OCI-LY3 (cell line): Measurements from ENCODE around the gene CCDC69.

Experiments
- H2AFZ ChIP-seq: fragments of 200-600, 300-600 bp; shearing (Covaris generic); 2 replicates; pipeline ENCODE4 v1.6.0; 2014; ENCODE audit warnings: antibody characterized with exemption, low read depth, low read length
- H3K27ac ChIP-seq: fragments of 200-600, 300-600 bp; sonication (generic); 2 replicates; pipeline ENCODE4 v1.5.1; 2014; ENCODE audit warnings: mild to moderate bottlenecking, low read length, moderate library complexity, mixed read lengths
- H3K27me3 ChIP-seq: fragments of 200-600, 300-600 bp; sonication (generic); 2 replicates; pipeline ENCODE4 v1.6.1; 2014; ENCODE audit warnings: low read depth, low read length, mixed read lengths
- H3K36me3 ChIP-seq: fragments of 200-600, 300-600 bp; sonication (generic); replicated peaks from 2 replicates; pipeline ENCODE3; 2014; ENCODE audit warnings: low read depth, low read length, mixed read lengths
- H3K4me1 ChIP-seq: fragments of 300-600, 200-600 bp; sonication (generic); 2 replicates; pipeline ENCODE4 v1.6.1; 2014; ENCODE audit warnings: low read length, mixed read lengths
- H3K4me2 ChIP-seq: fragments of 200-600, 300-600 bp; sonication (generic); 2 replicates; pipeline ENCODE4 v1.6.1; 2014; ENCODE audit warnings: low read length, mixed read lengths
- H3K4me3 ChIP-seq: fragments of 300-600, 200-600 bp; sonication (generic); 2 replicates; pipeline ENCODE4 v1.5.1; 2014; ENCODE audit warnings: antibody characterized with exemption, mild to moderate bottlenecking, low read length, moderate library complexity
- H3K79me2 ChIP-seq: fragments of 300-600, 200-600 bp; shearing (Covaris generic); 2 replicates; pipeline ENCODE4 v1.6.1; 2014; ENCODE audit warnings: mild to moderate bottlenecking, low read length, mixed read lengths
- H3K9ac ChIP-seq: fragments of 300-600, 200-600 bp; shearing (Covaris generic); 2 replicates; pipeline ENCODE4 v1.6.0; 2014; ENCODE audit warnings: mild to moderate bottlenecking, low read length, moderate library complexity
- H3K9me3 ChIP-seq: fragments of 200-600, 300-600 bp; shearing (Covaris generic); 2 replicates; pipeline ENCODE4 v1.6.1; 2014; ENCODE audit warnings: low read length, mixed read lengths; ENCODE audit not compliant: insufficient read depth
- H4K20me1 ChIP-seq: fragments of 200-600, 300-600 bp; sonication (generic); 2 replicates; pipeline ENCODE4 v1.6.1; 2016; ENCODE audit warnings: low read length, mixed read lengths; ENCODE audit not compliant: insufficient read depth
- EZH2phosphoT487 ChIP-seq: fragments of 200-600 bp; shearing (Covaris generic); IDR thresholded peaks from 2 replicates; pipeline ENCODE4 v1.6.1; 2018; ENCODE audit warnings: antibody characterized with exemption, mixed run types, low read depth
- TF ChIP-seq, protein P1 (sequence below): fragments of 200-600, 300-600 bp; sonication (generic); IDR thresholded peaks from 2 replicates; pipeline ENCODE4 v1.5.1; 2014; ENCODE audit warnings: antibody characterized with exemption, low read length, low read depth

The CCDC69 gene

DNA sequence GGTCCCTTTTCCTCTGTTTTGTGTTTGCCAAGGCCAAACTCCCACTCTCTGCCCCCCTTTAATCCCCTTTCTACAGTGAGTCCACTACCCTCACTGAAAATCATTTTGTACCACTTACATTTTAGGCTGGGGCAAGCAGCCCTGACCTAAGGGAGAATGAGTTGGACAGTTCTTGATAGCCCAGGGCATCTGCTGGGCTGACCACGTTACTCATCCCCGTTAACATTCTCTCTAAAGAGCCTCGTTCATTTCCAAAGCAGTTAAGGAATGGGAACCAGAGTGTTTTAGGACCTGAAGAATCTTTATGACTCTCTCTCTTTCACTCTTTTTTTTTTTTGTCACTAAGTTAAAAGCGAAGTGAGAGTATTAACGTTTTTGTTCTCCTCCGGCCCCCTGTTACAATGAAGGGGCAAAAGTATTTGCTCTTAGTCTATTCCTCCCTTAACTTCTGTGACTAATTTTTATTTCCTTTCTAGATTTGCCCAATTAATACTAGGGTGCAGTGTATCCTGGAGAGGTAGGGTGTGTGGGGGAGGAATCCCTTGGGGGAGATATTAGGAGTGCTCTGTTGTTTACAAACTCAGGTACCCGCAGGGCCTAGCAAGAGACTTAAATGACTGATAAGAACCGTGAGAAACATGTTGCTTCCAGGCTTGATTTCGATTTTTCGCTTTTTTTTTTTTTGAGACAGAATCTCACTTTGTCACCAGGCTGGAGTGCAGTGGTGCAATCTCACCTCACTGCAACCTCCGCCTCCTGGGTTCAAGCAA, 43.8 kb upstream of the CCDC69 start:
- TF ChIP-seq EZH2phosphoT487 = no peak
- TF ChIP-seq, protein P1, sequence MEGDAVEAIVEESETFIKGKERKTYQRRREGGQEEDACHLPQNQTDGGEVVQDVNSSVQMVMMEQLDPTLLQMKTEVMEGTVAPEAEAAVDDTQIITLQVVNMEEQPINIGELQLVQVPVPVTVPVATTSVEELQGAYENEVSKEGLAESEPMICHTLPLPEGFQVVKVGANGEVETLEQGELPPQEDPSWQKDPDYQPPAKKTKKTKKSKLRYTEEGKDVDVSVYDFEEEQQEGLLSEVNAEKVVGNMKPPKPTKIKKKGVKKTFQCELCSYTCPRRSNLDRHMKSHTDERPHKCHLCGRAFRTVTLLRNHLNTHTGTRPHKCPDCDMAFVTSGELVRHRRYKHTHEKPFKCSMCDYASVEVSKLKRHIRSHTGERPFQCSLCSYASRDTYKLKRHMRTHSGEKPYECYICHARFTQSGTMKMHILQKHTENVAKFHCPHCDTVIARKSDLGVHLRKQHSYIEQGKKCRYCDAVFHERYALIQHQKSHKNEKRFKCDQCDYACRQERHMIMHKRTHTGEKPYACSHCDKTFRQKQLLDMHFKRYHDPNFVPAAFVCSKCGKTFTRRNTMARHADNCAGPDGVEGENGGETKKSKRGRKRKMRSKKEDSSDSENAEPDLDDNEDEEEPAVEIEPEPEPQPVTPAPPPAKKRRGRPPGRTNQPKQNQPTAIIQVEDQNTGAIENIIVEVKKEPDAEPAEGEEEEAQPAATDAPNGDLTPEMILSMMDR = no peak
- H3K79me2 ChIP-seq = peaks cover 6% of the 10 kb centered on the region; the same call in 1 of the 2 replicates

DNA sequence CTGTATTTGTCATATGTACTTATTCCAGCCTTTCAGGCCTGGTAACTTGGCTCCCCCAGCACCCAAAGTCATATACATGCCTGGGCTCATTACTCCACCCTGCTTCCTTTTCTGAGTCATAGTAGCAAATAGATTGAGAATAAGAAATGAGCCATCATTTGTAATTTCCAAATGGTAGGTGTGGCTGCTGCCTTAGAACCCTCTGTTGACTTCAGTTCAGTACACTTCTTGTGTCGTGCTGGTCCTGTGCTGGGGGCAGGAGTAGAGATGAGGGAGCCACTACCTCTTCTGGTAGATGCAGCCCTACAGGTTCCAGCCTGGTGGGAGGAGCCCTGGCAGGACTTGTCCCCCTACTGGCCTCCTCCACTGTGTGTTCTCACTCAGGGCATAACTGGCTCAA, 40.2 kb upstream of the CCDC69 start:
- H3K9me3 ChIP-seq = no peaks in the 10 kb centered on the region
- peak overlapping the region; percentile 52 for H3K4me2 ChIP-seq
- H4K20me1 ChIP-seq = peaks cover 26% of the 10 kb centered on the region
- H3K27ac ChIP-seq = peak overlapping the region; percentile 64
- peaks cover 16% of the 10 kb centered on the region for H3K79me2 ChIP-seq
- no peak overlapping the region for H2AFZ ChIP-seq
- TF ChIP-seq, protein P1 = no peak
- no peak for TF ChIP-seq EZH2phosphoT487
- no peaks in the 10 kb centered on the region for H3K27me3 ChIP-seq
- H3K36me3 ChIP-seq = peaks cover 36% of the 10 kb centered on the region
- 0 out of 2 replicates have a peak overlapping the region, but pooled peaks have one; percentile 15 for H3K4me3 ChIP-seq
- no peak overlapping the region for H3K9ac ChIP-seq
- peaks cover 18% of the 10 kb centered on the region for H3K4me1 ChIP-seq

More for the DNA sequence above, 43.8 kb upstream of the CCDC69 start:
- no peaks in the 10 kb centered on the region for H3K27me3 ChIP-seq
- no peaks in the 10 kb centered on the region for H3K9me3 ChIP-seq
- H3K27ac ChIP-seq = no peak overlapping the region
- H3K4me2 ChIP-seq = no peak overlapping the region
- no peak overlapping the region for H3K4me3 ChIP-seq
- H3K9ac ChIP-seq = no peak overlapping the region
- H2AFZ ChIP-seq = no peak overlapping the region
- peaks cover 42% of the 10 kb centered on the region for H3K4me1 ChIP-seq
- H3K36me3 ChIP-seq = peaks cover 52% of the 10 kb centered on the region
- H4K20me1 ChIP-seq = peaks cover 12% of the 10 kb centered on the region

DNA sequence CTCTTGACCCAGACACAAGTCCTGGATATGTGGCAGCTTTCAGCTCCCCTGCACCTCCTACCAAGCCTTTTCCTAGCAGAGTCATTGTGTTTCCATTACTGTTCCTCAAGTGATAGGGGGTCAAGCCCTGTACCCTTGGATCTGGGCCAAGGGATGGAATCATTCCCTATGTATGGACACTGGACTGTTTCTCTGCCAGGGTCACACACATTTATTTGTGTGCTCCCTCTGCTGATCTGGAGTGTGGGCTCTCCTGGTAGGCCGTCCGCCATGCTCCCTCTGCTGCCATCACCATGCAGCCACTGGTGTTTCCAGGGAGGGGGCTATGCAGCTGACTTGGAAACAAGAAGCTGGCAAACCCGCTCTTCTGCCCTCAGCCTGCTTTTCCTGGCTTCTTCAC, 38.6 kb upstream of the CCDC69 start:
- peaks cover 39% of the 10 kb centered on the region for H4K20me1 ChIP-seq
- H3K79me2 ChIP-seq = peaks cover 31% of the 10 kb centered on the region

DNA sequence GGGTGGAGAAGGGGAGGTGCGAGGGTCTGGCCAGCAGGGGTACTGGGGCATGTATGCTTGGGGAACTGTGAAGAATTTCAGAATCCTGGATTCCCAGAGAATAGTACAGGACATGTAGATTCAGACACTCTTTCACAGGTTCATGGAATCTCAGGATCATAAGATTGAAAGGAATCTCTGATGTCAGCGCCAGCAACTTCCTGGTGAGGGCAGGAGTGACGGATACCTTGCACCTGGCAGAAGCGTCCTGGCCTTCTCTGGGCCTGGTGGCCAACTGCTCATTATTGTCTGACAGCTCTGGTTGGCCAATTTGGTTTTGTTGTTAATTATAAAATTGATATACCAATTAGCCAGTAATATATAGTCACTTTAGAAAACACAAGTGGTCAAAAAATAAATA, 36.0 kb upstream of the CCDC69 start:
- Histone ChIP-seq H3K4me3 (no peak overlapping the region), H2AFZ (no peak overlapping the region), H3K27me3 (no peaks in the 10 kb centered on the region), H4K20me1 (peaks cover 39% of the 10 kb centered on the region), H3K9ac (no peak overlapping the region), H3K36me3 (peaks cover 26% of the 10 kb centered on the region), H3K9me3 (no peaks in the 10 kb centered on the region), H3K4me2 (no peak overlapping the region), H3K27ac (no peak overlapping the region), H3K79me2 (peaks cover 56% of the 10 kb centered on the region), H3K4me1 (peaks cover 59% of the 10 kb centered on the region)
- TF ChIP-seq, protein P1 = no peak
- TF ChIP-seq EZH2phosphoT487 = no peak

More for the DNA sequence above, 38.6 kb upstream of the CCDC69 start:
- Histone ChIP-seq H3K4me1 (peaks cover 34% of the 10 kb centered on the region), H3K27me3 (no peaks in the 10 kb centered on the region), H3K36me3 (peaks cover 41% of the 10 kb centered on the region), H3K27ac (no peak overlapping the region), H3K4me2 (no peak overlapping the region), H3K9ac (no peak overlapping the region), H3K4me3 (no peak overlapping the region), H2AFZ (no peak overlapping the region), H3K9me3 (no peaks in the 10 kb centered on the region)
- TF ChIP-seq, protein P1 = no peak
